ENCODE data around the gene PDZRN4. TPM values are rescaled to one million over a fixed set of nuclear protein-coding genes. Genes with fewer than 3 reads are reported as not detected.

Gene PDZRN4
- total RNA-seq, 1 donor from 2014 or later = not detected

GRCh38 chr12:41473441-41473840 is 285.3 kb downstream of the PDZRN4 start:
- no peak overlapping the region for H3K27ac Mint-ChIP-seq
- no peaks in the 10 kb centered on the region for H3K9me3 Mint-ChIP-seq
- H3K4me1 Mint-ChIP-seq = no peaks in the 10 kb centered on the region
- H3K36me3 Mint-ChIP-seq (ENCODE audit: low read depth) = no peaks in the 10 kb centered on the region
- no peak overlapping the region for H3K4me3 Mint-ChIP-seq
- DNase-seq = no peak
- intact Hi-C loops (cut with micrococcal nuclease) = no loop called here
- no peaks in the 10 kb centered on the region for H3K27me3 Mint-ChIP-seq

GRCh38 chr12:41474001-41474400 is 285.9 kb downstream of the PDZRN4 start:
- no peaks in the 10 kb centered on the region for H3K9me3 Mint-ChIP-seq
- no peaks in the 10 kb centered on the region for H3K4me1 Mint-ChIP-seq
- DNase-seq = no peak
- H3K36me3 Mint-ChIP-seq (ENCODE audit: low read depth) = no peaks in the 10 kb centered on the region
- intact Hi-C loops (cut with micrococcal nuclease) = no loop called here
- no peak overlapping the region for H3K4me3 Mint-ChIP-seq
- no peak overlapping the region for H3K27ac Mint-ChIP-seq
- H3K27me3 Mint-ChIP-seq = no peaks in the 10 kb centered on the region

- Mint-ChIP-seq H3K9me3 (no peaks in the 10 kb centered on the region), H3K36me3 (ENCODE audit: low read depth) (no peaks in the 10 kb centered on the region), H3K4me1 (no peaks in the 10 kb centered on the region), H3K27me3 (no peaks in the 10 kb centered on the region), H3K27ac (no peak overlapping the region), H3K4me3 (no peak overlapping the region)
- no peak for DNase-seq
- intact Hi-C loops (cut with micrococcal nuclease) = no loop called here
Measured at GRCh38 chr12:41476499-41477439, 288.6 kb downstream of the PDZRN4 start.

- Mint-ChIP-seq H3K4me3 (no peak overlapping the region), H3K27me3 (no peaks in the 10 kb centered on the region), H3K4me1 (no peaks in the 10 kb centered on the region), H3K27ac (no peak overlapping the region), H3K9me3 (no peaks in the 10 kb centered on the region), H3K36me3 (ENCODE audit: low read depth) (no peaks in the 10 kb centered on the region)
- DNase-seq = no peak
- intact Hi-C loops (cut with micrococcal nuclease) = no loop called here
Measured at GRCh38 chr12:41479426-41479825, 291.3 kb downstream of the PDZRN4 start.

- Mint-ChIP-seq H3K4me3 (no peak overlapping the region), H3K4me1 (no peaks in the 10 kb centered on the region), H3K36me3 (ENCODE audit: low read depth) (no peaks in the 10 kb centered on the region), H3K27ac (no peak overlapping the region), H3K27me3 (no peaks in the 10 kb centered on the region), H3K9me3 (no peaks in the 10 kb centered on the region)
- no peak for DNase-seq
- intact Hi-C loops (cut with micrococcal nuclease) = no loop called here
Measured at GRCh38 chr12:41485203-41485602, 297.1 kb downstream of the PDZRN4 start.

- intact Hi-C loops (cut with micrococcal nuclease) = no loop called here
- Mint-ChIP-seq H3K9me3 (no peaks in the 10 kb centered on the region), H3K4me1 (no peaks in the 10 kb centered on the region), H3K4me3 (no peak overlapping the region), H3K27me3 (no peaks in the 10 kb centered on the region), H3K36me3 (ENCODE audit: low read depth) (no peaks in the 10 kb centered on the region), H3K27ac (no peak overlapping the region)
- no peak for DNase-seq
Measured at GRCh38 chr12:41486718-41487117, 298.6 kb downstream of the PDZRN4 start.

GRCh38 chr12:41496009-41496408 is 307.9 kb downstream of the PDZRN4 start:
- no peaks in the 10 kb centered on the region for H3K4me1 Mint-ChIP-seq
- DNase-seq = no peak
- H3K4me3 Mint-ChIP-seq = no peak overlapping the region
- H3K27me3 Mint-ChIP-seq = no peaks in the 10 kb centered on the region
- no peaks in the 10 kb centered on the region for H3K9me3 Mint-ChIP-seq
- H3K27ac Mint-ChIP-seq = no peak overlapping the region
- intact Hi-C loops (cut with micrococcal nuclease) = no loop called here
- H3K36me3 Mint-ChIP-seq (ENCODE audit: low read depth) = no peaks in the 10 kb centered on the region

- intact Hi-C loops (cut with micrococcal nuclease) = no loop called here
- no peak overlapping the region for H3K27ac Mint-ChIP-seq
- H3K9me3 Mint-ChIP-seq = no peaks in the 10 kb centered on the region
- no peaks in the 10 kb centered on the region for H3K4me1 Mint-ChIP-seq
- H3K27me3 Mint-ChIP-seq = no peaks in the 10 kb centered on the region
- no peaks in the 10 kb centered on the region for H3K36me3 Mint-ChIP-seq (ENCODE audit: low read depth)
- H3K4me3 Mint-ChIP-seq = no peak overlapping the region
- DNase-seq = no peak
Measured at GRCh38 chr12:41497409-41497808, 309.3 kb downstream of the PDZRN4 start.

- Mint-ChIP-seq H3K4me1 (no peaks in the 10 kb centered on the region), H3K9me3 (no peaks in the 10 kb centered on the region), H3K36me3 (ENCODE audit: low read depth) (no peaks in the 10 kb centered on the region), H3K4me3 (no peak overlapping the region), H3K27me3 (no peaks in the 10 kb centered on the region), H3K27ac (no peak overlapping the region)
- no peak for DNase-seq
- intact Hi-C loops (cut with micrococcal nuclease) = no loop called here
Measured at GRCh38 chr12:41504976-41505375, 316.9 kb downstream of the PDZRN4 start.

GRCh38 chr12:41507286-41507685 is 319.2 kb downstream of the PDZRN4 start:
- H3K4me3 Mint-ChIP-seq = no peak overlapping the region
- H3K27me3 Mint-ChIP-seq = peaks cover under 1% of the 10 kb centered on the region
- H3K9me3 Mint-ChIP-seq = no peaks in the 10 kb centered on the region
- intact Hi-C loops (cut with micrococcal nuclease) = no loop called here
- no peak for DNase-seq
- H3K4me1 Mint-ChIP-seq = no peaks in the 10 kb centered on the region
- H3K27ac Mint-ChIP-seq = no peak overlapping the region
- no peaks in the 10 kb centered on the region for H3K36me3 Mint-ChIP-seq (ENCODE audit: low read depth)

- peaks cover 2% of the 10 kb centered on the region for H3K27me3 Mint-ChIP-seq
- no peaks in the 10 kb centered on the region for H3K9me3 Mint-ChIP-seq
- no peak overlapping the region for H3K4me3 Mint-ChIP-seq
- no peak for DNase-seq
- intact Hi-C loops (cut with micrococcal nuclease) = no loop called here
- no peak overlapping the region for H3K27ac Mint-ChIP-seq
- no peaks in the 10 kb centered on the region for H3K36me3 Mint-ChIP-seq (ENCODE audit: low read depth)
- H3K4me1 Mint-ChIP-seq = no peaks in the 10 kb centered on the region
Measured at GRCh38 chr12:41509271-41510055, 321.3 kb downstream of the PDZRN4 start.

GRCh38 chr12:41510470-41510869 is 322.4 kb downstream of the PDZRN4 start:
- intact Hi-C loops (cut with micrococcal nuclease) = no loop called here

GRCh38 chr12:41511247-41511646 is 323.1 kb downstream of the PDZRN4 start:
- no peak for DNase-seq
- H3K36me3 Mint-ChIP-seq (ENCODE audit: low read depth) = no peaks in the 10 kb centered on the region
- intact Hi-C loops (cut with micrococcal nuclease) = no loop called here
- H3K9me3 Mint-ChIP-seq = no peaks in the 10 kb centered on the region
- H3K4me1 Mint-ChIP-seq = no peaks in the 10 kb centered on the region
- no peak overlapping the region for H3K27ac Mint-ChIP-seq
- no peak overlapping the region for H3K4me3 Mint-ChIP-seq
- peaks cover 2% of the 10 kb centered on the region for H3K27me3 Mint-ChIP-seq

More at GRCh38 chr12:41510470-41510869, 322.4 kb downstream of the PDZRN4 start:
- H3K27ac Mint-ChIP-seq = no peak overlapping the region
- H3K4me1 Mint-ChIP-seq = no peaks in the 10 kb centered on the region
- peaks cover 2% of the 10 kb centered on the region for H3K27me3 Mint-ChIP-seq
- no peak overlapping the region for H3K4me3 Mint-ChIP-seq
- H3K9me3 Mint-ChIP-seq = no peaks in the 10 kb centered on the region
- no peak for DNase-seq
- no peaks in the 10 kb centered on the region for H3K36me3 Mint-ChIP-seq (ENCODE audit: low read depth)

GRCh38 chr12:41512497-41512896 is 324.4 kb downstream of the PDZRN4 start:
- Mint-ChIP-seq H3K27me3 (peaks cover 2% of the 10 kb centered on the region), H3K4me1 (no peaks in the 10 kb centered on the region)
- intact Hi-C loops (cut with micrococcal nuclease) = no loop called here

More at GRCh38 chr12:41512497-41512896, 324.4 kb downstream of the PDZRN4 start:
- H3K27ac Mint-ChIP-seq = no peak overlapping the region
- DNase-seq = no peak
- no peaks in the 10 kb centered on the region for H3K9me3 Mint-ChIP-seq
- no peaks in the 10 kb centered on the region for H3K36me3 Mint-ChIP-seq (ENCODE audit: low read depth)
- H3K4me3 Mint-ChIP-seq = no peak overlapping the region

All from activated CD4-positive, alpha-beta T cell treated with anti-CD3 and anti-CD28 coated beads, Interleukin-2, amount 10 ng/mL, durations not matched to agents 24 days and 14 days (primary cell).